Activated naive CD8-positive, alpha-beta T cell treated with anti-CD3 and anti-CD28 coated beads, Interleukin-2, amount 50 U/mL, for 24 hours (primary cell): ENCODE data around the gene TNS3.
"Not testable (repeated sequence)": the region's sequence is repeated elsewhere in the genome, so short reads cannot be mapped to it uniquely, and the experiment has no call there.

Experiments used
- ATAC-seq: fragments of 150-1000 bp; cut with Tn5 transposase; one replicate; pipeline ENCODE4 v1.10.0; 2021
- DNase-seq: peaks from one replicate; pipeline ENCODE4 v3.0.0; 2021
- H3K27ac Mint-ChIP-seq: one replicate; pipeline ENCODE4 v1.8.0; 2021; ENCODE audit warnings: mild to moderate bottlenecking, mixed read lengths
- H3K27me3 Mint-ChIP-seq: one replicate; pipeline ENCODE4 v1.8.0; 2021; ENCODE audit warnings: mixed read lengths
- H3K36me3 Mint-ChIP-seq: one replicate; pipeline ENCODE4 v1.8.0; 2021; ENCODE audit warnings: low read depth, mixed read lengths
- H3K4me1 Mint-ChIP-seq: one replicate; pipeline ENCODE4 v1.8.0; 2021; ENCODE audit warnings: mixed read lengths
- H3K4me3 Mint-ChIP-seq: one replicate; pipeline ENCODE4 v1.8.0; 2021; ENCODE audit warnings: mild to moderate bottlenecking, moderate library complexity, mixed read lengths
- H3K9me3 Mint-ChIP-seq: one replicate; pipeline ENCODE4 v1.8.0; 2021; ENCODE audit warnings: mixed read lengths

The TNS3 gene

GRCh38 chr7:47550788-47551470 is 31.0 kb downstream of the TNS3 start:
- no peak for ATAC-seq
- no peaks in the 10 kb centered on the region for H3K27me3 Mint-ChIP-seq
- H3K27ac Mint-ChIP-seq: no peak overlapping the region
- H3K36me3 Mint-ChIP-seq: no peaks in the 10 kb centered on the region
- H3K9me3 Mint-ChIP-seq: no peaks in the 10 kb centered on the region
- H3K4me1 Mint-ChIP-seq: peaks cover 7% of the 10 kb centered on the region
- no peak for DNase-seq
- no peak overlapping the region for H3K4me3 Mint-ChIP-seq

GRCh38 chr7:47549916-47550315 is 32.0 kb downstream of the TNS3 start:
- Mint-ChIP-seq H3K36me3 (no peaks in the 10 kb centered on the region), H3K4me1 (peaks cover 7% of the 10 kb centered on the region), H3K27ac (no peak overlapping the region), H3K9me3 (no peaks in the 10 kb centered on the region), H3K27me3 (no peaks in the 10 kb centered on the region), H3K4me3 (no peak overlapping the region)
- no peak for ATAC-seq
- DNase-seq: no peak

- Mint-ChIP-seq H3K9me3 (no peaks in the 10 kb centered on the region), H3K4me1 (peaks cover 7% of the 10 kb centered on the region), H3K27ac (no peak overlapping the region), H3K27me3 (no peaks in the 10 kb centered on the region), H3K4me3 (no peak overlapping the region), H3K36me3 (no peaks in the 10 kb centered on the region)
- DNase-seq: no peak
- no peak for ATAC-seq
Observed at GRCh38 chr7:47549397-47549796, 32.5 kb downstream of the TNS3 start.

GRCh38 chr7:47548546-47548945 is 33.4 kb downstream of the TNS3 start:
- H3K4me3 Mint-ChIP-seq: no peak overlapping the region
- no peaks in the 10 kb centered on the region for H3K9me3 Mint-ChIP-seq
- ATAC-seq (no peak), DNase-seq (no peak)
- peaks cover 12% of the 10 kb centered on the region for H3K4me1 Mint-ChIP-seq
- no peaks in the 10 kb centered on the region for H3K36me3 Mint-ChIP-seq
- no peak overlapping the region for H3K27ac Mint-ChIP-seq
- H3K27me3 Mint-ChIP-seq: no peaks in the 10 kb centered on the region

GRCh38 chr7:47546733-47547494 is 35.0 kb downstream of the TNS3 start:
- Mint-ChIP-seq H3K4me1 (peaks cover 8% of the 10 kb centered on the region), H3K9me3 (no peaks in the 10 kb centered on the region), H3K4me3 (no peak overlapping the region), H3K27ac (no peak overlapping the region), H3K27me3 (no peaks in the 10 kb centered on the region), H3K36me3 (no peaks in the 10 kb centered on the region)
- DNase-seq: no peak
- no peak for ATAC-seq

GRCh38 chr7:47546171-47546570 is 35.7 kb downstream of the TNS3 start:
- Mint-ChIP-seq H3K4me1 (peaks cover 8% of the 10 kb centered on the region), H3K27ac (no peak overlapping the region), H3K4me3 (no peak overlapping the region), H3K27me3 (no peaks in the 10 kb centered on the region), H3K9me3 (no peaks in the 10 kb centered on the region), H3K36me3 (no peaks in the 10 kb centered on the region)
- no peak for DNase-seq
- no peak for ATAC-seq

GRCh38 chr7:47544416-47544815 is 37.5 kb downstream of the TNS3 start:
- H3K4me3 Mint-ChIP-seq: no peak overlapping the region
- no peak for ATAC-seq

GRCh38 chr7:47543714-47544113 is 38.2 kb downstream of the TNS3 start:
- no peak for DNase-seq
- ATAC-seq: peak; percentile 31
- H3K27ac Mint-ChIP-seq: no peak overlapping the region
- H3K27me3 Mint-ChIP-seq: peaks cover under 1% of the 10 kb centered on the region
- H3K4me1 Mint-ChIP-seq: peaks cover 8% of the 10 kb centered on the region
- no peaks in the 10 kb centered on the region for H3K36me3 Mint-ChIP-seq
- H3K9me3 Mint-ChIP-seq: no peaks in the 10 kb centered on the region
- H3K4me3 Mint-ChIP-seq: no peak overlapping the region

More at GRCh38 chr7:47544416-47544815, 37.5 kb downstream of the TNS3 start:
- peaks cover 8% of the 10 kb centered on the region for H3K4me1 Mint-ChIP-seq
- H3K36me3 Mint-ChIP-seq: no peaks in the 10 kb centered on the region
- no peaks in the 10 kb centered on the region for H3K9me3 Mint-ChIP-seq
- H3K27me3 Mint-ChIP-seq: no peaks in the 10 kb centered on the region
- DNase-seq: no peak
- H3K27ac Mint-ChIP-seq: no peak overlapping the region

DNA sequence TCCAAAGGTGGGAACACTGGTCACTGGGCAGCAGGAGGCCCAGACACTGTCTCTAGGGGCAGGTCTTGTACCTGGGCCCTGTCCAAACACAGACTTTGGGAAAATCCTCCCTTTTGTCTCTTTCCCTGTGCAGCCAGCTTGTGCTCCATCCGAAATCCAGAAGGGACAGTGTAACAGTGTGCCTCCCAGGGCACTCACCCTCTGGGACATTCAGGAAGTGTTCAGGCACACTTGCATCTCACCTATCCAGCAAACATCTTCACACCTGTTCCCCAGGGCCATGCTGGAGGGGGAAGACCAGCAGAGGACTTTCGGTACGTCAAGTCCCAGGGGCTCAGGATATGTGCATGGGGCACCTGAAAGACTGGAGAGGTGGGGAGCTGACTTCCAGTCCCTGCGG is 38.9 kb downstream of the TNS3 start:
- H3K27ac Mint-ChIP-seq: no peak overlapping the region
- no peaks in the 10 kb centered on the region for H3K36me3 Mint-ChIP-seq
- H3K4me1 Mint-ChIP-seq: peaks cover 8% of the 10 kb centered on the region
- H3K27me3 Mint-ChIP-seq: peaks cover 3% of the 10 kb centered on the region
- DNase-seq (no peak), ATAC-seq (no peak)
- H3K4me3 Mint-ChIP-seq: no peak overlapping the region
- H3K9me3 Mint-ChIP-seq: no peaks in the 10 kb centered on the region

- DNase-seq: no peak
- no peak overlapping the region for H3K4me3 Mint-ChIP-seq
- H3K27me3 Mint-ChIP-seq: peaks cover 8% of the 10 kb centered on the region
- peaks cover 8% of the 10 kb centered on the region for H3K4me1 Mint-ChIP-seq
- H3K9me3 Mint-ChIP-seq: no peaks in the 10 kb centered on the region
- no peaks in the 10 kb centered on the region for H3K36me3 Mint-ChIP-seq
- H3K27ac Mint-ChIP-seq: no peak overlapping the region
- ATAC-seq: no peak
Observed at GRCh38 chr7:47542051-47542450, 39.9 kb downstream of the TNS3 start.

DNA sequence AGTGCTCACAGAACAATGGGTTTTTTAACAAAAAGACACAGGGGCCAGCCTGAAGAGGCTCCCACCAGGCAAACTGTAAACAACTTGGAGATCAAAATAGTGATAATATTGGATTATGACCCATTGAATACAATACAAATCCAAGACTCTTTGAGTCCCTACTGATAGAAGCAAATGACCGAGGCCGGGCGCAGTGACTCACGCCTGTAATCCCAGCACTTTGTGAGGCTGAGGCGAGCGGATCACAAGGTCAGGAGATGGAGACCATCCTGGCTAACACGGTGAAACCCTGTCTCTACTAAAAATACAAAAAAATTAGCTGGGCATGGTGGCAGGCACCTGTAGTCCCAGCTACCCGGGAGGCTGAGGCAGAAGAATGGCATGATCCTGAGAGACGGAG is 40.4 kb downstream of the TNS3 start:
- H3K9me3 Mint-ChIP-seq, H3K27ac Mint-ChIP-seq: not testable (repeated sequence)

GRCh38 chr7:47540387-47541350 is 41.2 kb downstream of the TNS3 start:
- H3K9me3 Mint-ChIP-seq: no peaks in the 10 kb centered on the region
- DNase-seq (no peak), ATAC-seq (no peak)
- H3K27me3 Mint-ChIP-seq: peaks cover 15% of the 10 kb centered on the region
- H3K4me1 Mint-ChIP-seq: peaks cover 8% of the 10 kb centered on the region
- H3K27ac Mint-ChIP-seq: no peak overlapping the region
- H3K36me3 Mint-ChIP-seq: no peaks in the 10 kb centered on the region
- H3K4me3 Mint-ChIP-seq: no peak overlapping the region

More for the DNA sequence above, 40.4 kb downstream of the TNS3 start:
- not testable (repeated sequence) for H3K36me3 Mint-ChIP-seq, H3K4me1 Mint-ChIP-seq, ATAC-seq, H3K4me3 Mint-ChIP-seq, DNase-seq
- H3K27me3 Mint-ChIP-seq: peaks cover 11% of the 10 kb centered on the region

- H3K4me3 Mint-ChIP-seq: no peak overlapping the region
- ATAC-seq (no peak), DNase-seq (no peak)
- H3K27me3 Mint-ChIP-seq: peaks cover 15% of the 10 kb centered on the region
- no peak overlapping the region for H3K27ac Mint-ChIP-seq
- peaks cover 8% of the 10 kb centered on the region for H3K4me1 Mint-ChIP-seq
- no peaks in the 10 kb centered on the region for H3K36me3 Mint-ChIP-seq
- H3K9me3 Mint-ChIP-seq: no peaks in the 10 kb centered on the region
Observed at GRCh38 chr7:47540053-47540386, 41.9 kb downstream of the TNS3 start.

DNA sequence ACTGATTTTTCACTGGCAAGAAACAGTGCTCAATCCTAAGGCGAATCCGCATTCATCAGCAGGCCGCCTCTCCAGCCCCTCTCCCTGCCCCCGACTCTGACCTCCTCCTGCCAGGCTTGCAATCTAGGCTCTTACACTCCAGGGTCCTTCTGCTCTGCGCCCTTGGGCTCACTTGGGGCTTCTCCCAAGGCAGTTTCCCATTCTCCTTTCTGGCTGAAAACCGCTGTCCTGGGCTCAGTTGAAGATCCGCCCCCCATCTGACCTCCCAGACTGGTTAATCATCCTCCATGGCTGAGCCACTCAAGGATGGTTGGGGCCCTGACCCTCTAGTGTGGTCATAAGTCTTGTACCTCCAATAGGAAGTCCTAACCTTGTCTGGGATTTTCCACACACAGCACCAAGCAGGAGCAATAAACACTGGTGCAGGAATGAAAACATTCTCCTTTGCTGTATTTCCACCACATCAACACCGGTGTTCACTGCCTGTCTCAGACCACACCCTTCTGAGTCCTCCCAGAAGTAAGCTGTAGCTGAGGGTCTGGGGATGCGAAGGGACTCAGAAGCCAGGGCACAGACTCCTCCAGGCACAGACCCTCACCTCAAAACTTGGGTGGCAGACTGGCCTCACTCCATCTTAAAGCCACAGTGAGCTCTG is 42.4 kb downstream of the TNS3 start:
- Mint-ChIP-seq H3K4me3 (no peak overlapping the region), H3K4me1 (peaks cover 8% of the 10 kb centered on the region), H3K36me3 (no peaks in the 10 kb centered on the region), H3K27me3 (peaks cover 15% of the 10 kb centered on the region), H3K9me3 (no peaks in the 10 kb centered on the region), H3K27ac (no peak overlapping the region)
- ATAC-seq (no peak), DNase-seq (no peak)
